SK-N-SH (cell line): ENCODE data around the gene HTT.

ENCODE experiments used
- CHD2 ChIP-seq: fragments of 150-350 bp; IDR thresholded peaks from 2 replicates; pipeline ENCODE4 v1.6.1; 2018; ENCODE audit warnings: low read length; ENCODE audit not compliant: partially characterized antibody
- CTCF ChIP-seq: fragments of 200-600 bp; sonication (generic); IDR thresholded peaks from 2 replicates; pipeline ENCODE4 v1.6.1; 2017; ENCODE audit warnings: antibody characterized with exemption, mild to moderate bottlenecking, moderate library complexity
- EP300 ChIP-seq, 2 experiments: IDR thresholded peaks; 2 replicates each; pipeline versions ENCODE4 v1.4.0 to v1.6.1; 2012; ENCODE audit warnings: borderline replicate concordance in 1 of 2, low read depth in 1 of 2, low read length in 1 of 2
- EZH2phosphoT487 ChIP-seq: fragments of 200-600 bp; sonication (generic); IDR thresholded peaks from 2 replicates; pipeline ENCODE4 v1.6.1; 2017; ENCODE audit warnings: low read depth, mixed run types, mild to moderate bottlenecking, antibody characterized with exemption, moderate library complexity, borderline replicate concordance
- FOXM1 ChIP-seq: IDR thresholded peaks from 2 replicates; pipeline ENCODE4 v1.4.0; 2012; ENCODE audit warnings: low read depth, mild to moderate bottlenecking
- IRF3 ChIP-seq: fragments of 150-350 bp; IDR thresholded peaks from 2 replicates; pipeline ENCODE4 v1.6.1; 2016; ENCODE audit warnings: mild to moderate bottlenecking, low read depth, low read length
- POLR2AphosphoS5 ChIP-seq: IDR thresholded peaks from 2 replicates; pipeline ENCODE4 v1.6.1; 2012; ENCODE audit warnings: low read depth, low read length
- REST ChIP-seq: IDR thresholded peaks from 2 replicates; pipeline ENCODE4 v1.6.1; 2012; ENCODE audit warnings: mild to moderate bottlenecking, low read depth, low read length, moderate library complexity
- ZBTB33 ChIP-seq: IDR thresholded peaks from 2 replicates; pipeline ENCODE4 v1.4.0; 2012; ENCODE audit warnings: low read depth, borderline replicate concordance

GRCh38 chr4:3060946-3061345, 13.5 kb upstream of the HTT start:
- TF ChIP-seq CTCF (no peak), REST (no peak), POLR2AphosphoS5 (no peak), ZBTB33 (no peak), EP300 (IDR thresholded peaks at IDR 0.05; ENCODE audit: borderline replicate concordance in 1 of 2, low read depth in 1 of 2, low read length in 1 of 2) (no peak), IRF3 (no peak), EZH2phosphoT487 (no peak), FOXM1 (no peak), CHD2 (no peak)
